GM10266 (cell line): ENCODE results near the gene SYMPK.

Experiments used
- DNase-seq: peaks from one replicate; pipeline ENCODE4 v3.0.0; 2012; ENCODE audit errors: extremely low spot score
- CTCF ChIP-seq: IDR thresholded peaks from 2 replicates; pipeline ENCODE4 v1.5.1; 2012; ENCODE audit warnings: mild to moderate bottlenecking, low read depth; ENCODE audit not compliant: control insufficient read depth, insufficient read depth; ENCODE audit errors: missing control alignments

The SYMPK gene

GRCh38 chr19:45786533-45786894 lies 76.4 kb downstream of the SYMPK start:
- no peak for TF ChIP-seq CTCF

GRCh38 chr19:45785781-45786532 lies 77.0 kb downstream of the SYMPK start:
- TF ChIP-seq CTCF: no peak
- DNase-seq: no peak

More at GRCh38 chr19:45786533-45786894, 76.4 kb downstream of the SYMPK start:
- DNase-seq: no peak

GRCh38 chr19:45785097-45785496 lies 77.8 kb downstream of the SYMPK start:
- TF ChIP-seq CTCF: no peak
- no peak for DNase-seq

- no peak for TF ChIP-seq CTCF
- DNase-seq: no peak
These were observed 78.9 kb downstream of the SYMPK start for GRCh38 chr19:45784096-45784495.

GRCh38 chr19:45782820-45783785 lies 79.8 kb downstream of the SYMPK start:
- DNase-seq: no peak

GRCh38 chr19:45782162-45782691 lies 80.7 kb downstream of the SYMPK start, which contains the start of gene DMPK:
DMPK (minus strand) TSS chr19:45782490; CDS start chr19:45782352, 138 bp downstream.
- no peak for TF ChIP-seq CTCF
- DNase-seq: no peak

More at GRCh38 chr19:45782820-45783785, 79.8 kb downstream of the SYMPK start:
- no peak for TF ChIP-seq CTCF
